ENCODE results near the gene IGSF9B.

IGSF9B gene

GRCh38 chr11:133903875-133904817, 52.6 kb downstream of the IGSF9B start:
- in situ Hi-C loops (cut with MboI; ENCODE audit: low sequenced_read_pairs) = no loop called here

GRCh38 chr11:133903056-133903455, 53.7 kb downstream of the IGSF9B start:
- in situ Hi-C loops (cut with MboI; ENCODE audit: low sequenced_read_pairs) = no loop called here

- in situ Hi-C loops (cut with MboI; ENCODE audit: low sequenced_read_pairs) = no loop called here
These were observed 54.3 kb downstream of the IGSF9B start for GRCh38 chr11:133902506-133902905.

- in situ Hi-C loops (cut with MboI; ENCODE audit: low sequenced_read_pairs) = no loop called here
These were observed 54.8 kb downstream of the IGSF9B start for GRCh38 chr11:133901999-133902398.

GRCh38 chr11:133901316-133901715, 55.5 kb downstream of the IGSF9B start:
- in situ Hi-C loops (cut with MboI; ENCODE audit: low sequenced_read_pairs) = no loop called here

- in situ Hi-C loops (cut with MboI; ENCODE audit: low sequenced_read_pairs) = no loop called here
These were observed 56.3 kb downstream of the IGSF9B start for GRCh38 chr11:133900176-133901105.

GRCh38 chr11:133898770-133899115, 58.0 kb downstream of the IGSF9B start:
- in situ Hi-C loops (cut with MboI; ENCODE audit: low sequenced_read_pairs) = no loop called here

GRCh38 chr11:133898031-133898769, 58.6 kb downstream of the IGSF9B start:
- in situ Hi-C loops (cut with MboI; ENCODE audit: low sequenced_read_pairs) = no loop called here

GRCh38 chr11:133897331-133897650, 59.5 kb downstream of the IGSF9B start:
- in situ Hi-C loops (cut with MboI; ENCODE audit: low sequenced_read_pairs) = no loop called here

GRCh38 chr11:133896642-133897330, 60.0 kb downstream of the IGSF9B start:
- in situ Hi-C loops (cut with MboI; ENCODE audit: low sequenced_read_pairs) = no loop called here

GRCh38 chr11:133896028-133896427, 60.7 kb downstream of the IGSF9B start:
- in situ Hi-C loops (cut with MboI; ENCODE audit: low sequenced_read_pairs) = no loop called here

- in situ Hi-C loops (cut with MboI; ENCODE audit: low sequenced_read_pairs) = no loop called here
These were observed 61.2 kb downstream of the IGSF9B start for GRCh38 chr11:133895551-133895950.

GRCh38 chr11:133895061-133895479, 61.7 kb downstream of the IGSF9B start:
- in situ Hi-C loops (cut with MboI; ENCODE audit: low sequenced_read_pairs) = no loop called here

- in situ Hi-C loops (cut with MboI; ENCODE audit: low sequenced_read_pairs) = no loop called here
These were observed 63.4 kb downstream of the IGSF9B start for GRCh38 chr11:133893381-133893780.

GRCh38 chr11:133892584-133893380, 64.0 kb downstream of the IGSF9B start:
- in situ Hi-C loops (cut with MboI; ENCODE audit: low sequenced_read_pairs) = no loop called here

- in situ Hi-C loops (cut with MboI; ENCODE audit: low sequenced_read_pairs) = no loop called here
These were observed 64.6 kb downstream of the IGSF9B start for GRCh38 chr11:133892126-133892525.

- in situ Hi-C loops (cut with MboI; ENCODE audit: low sequenced_read_pairs) = no loop called here
These were observed 66.9 kb downstream of the IGSF9B start for GRCh38 chr11:133889893-133890292.

- in situ Hi-C loops (cut with MboI; ENCODE audit: low sequenced_read_pairs) = no loop called here
These were observed 67.6 kb downstream of the IGSF9B start for GRCh38 chr11:133889188-133889587.

- in situ Hi-C loops (cut with MboI; ENCODE audit: low sequenced_read_pairs) = no loop called here
These were observed 69.0 kb downstream of the IGSF9B start for GRCh38 chr11:133887692-133888332.

Data from HL-60/S4 treated with phorbol 12-myristate 13-acetate at 8.2 ng/mL for 4 days and 3 days (cell line).